ENCODE results near the gene NSF. TPM values are rescaled to one million over a fixed set of nuclear protein-coding genes. Genes with fewer than 3 reads are reported as not detected.
"Not testable (repeated sequence)": the region's sequence is repeated elsewhere in the genome, so short reads cannot be mapped to it uniquely, and the experiment has no call there.

NSF gene
- total RNA-seq, 2 experiments from 2014 or later = 49.8 to 52.8 TPM

DNA sequence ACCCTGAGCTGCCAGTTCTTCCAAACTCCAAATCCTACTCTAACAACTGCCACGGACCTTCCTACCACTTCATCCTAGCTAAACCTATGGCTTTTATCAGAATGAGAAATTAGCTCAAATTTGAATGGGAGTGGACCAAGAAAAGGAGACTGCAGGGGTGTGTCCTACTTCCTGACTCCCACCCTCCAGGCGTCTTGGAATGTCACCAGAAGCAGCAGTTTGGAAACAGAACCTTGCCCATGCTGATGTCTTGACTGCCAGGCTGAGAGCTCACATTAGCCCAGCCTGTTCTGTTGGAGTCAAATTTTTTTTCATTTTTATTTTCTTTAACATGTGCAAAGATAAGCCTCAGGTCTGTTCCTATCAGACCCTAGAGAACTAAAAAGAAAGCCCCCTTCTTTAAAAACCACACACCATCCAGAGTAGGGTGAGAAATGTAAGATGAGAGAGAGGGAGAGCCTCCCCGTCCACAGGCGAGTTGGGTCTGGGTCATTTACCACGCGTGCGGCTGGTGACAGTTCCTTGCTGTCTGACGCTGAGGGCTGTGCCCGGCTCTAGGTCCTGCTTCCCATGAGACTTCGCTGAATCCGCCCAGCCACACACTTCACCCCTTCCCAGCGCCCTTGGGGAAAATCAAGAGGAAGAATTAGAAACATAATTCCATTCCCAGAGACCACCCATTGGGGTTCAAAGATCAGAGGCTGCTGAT lies 173.7 kb downstream of the NSF start:
- ATAC-seq (ENCODE audit: low read depth) (no peak), DNase-seq (no peak)
- Mint-ChIP-seq H3K36me3 (peaks cover 2% of the 10 kb centered on the region), H3K4me1 (no peaks in the 10 kb centered on the region), H3K9me3 (no peaks in the 10 kb centered on the region), H3K27ac (no peak overlapping the region), H3K4me3 (no peak overlapping the region), H3K27me3 (peaks cover 8% of the 10 kb centered on the region)
- POLR2A ChIA-PET = interaction anchor here (0.5 kb wide), 1 partner anchor 74 kb away, joined by 3 read pairs; no protein-coding TSS in a partner anchor

DNA sequence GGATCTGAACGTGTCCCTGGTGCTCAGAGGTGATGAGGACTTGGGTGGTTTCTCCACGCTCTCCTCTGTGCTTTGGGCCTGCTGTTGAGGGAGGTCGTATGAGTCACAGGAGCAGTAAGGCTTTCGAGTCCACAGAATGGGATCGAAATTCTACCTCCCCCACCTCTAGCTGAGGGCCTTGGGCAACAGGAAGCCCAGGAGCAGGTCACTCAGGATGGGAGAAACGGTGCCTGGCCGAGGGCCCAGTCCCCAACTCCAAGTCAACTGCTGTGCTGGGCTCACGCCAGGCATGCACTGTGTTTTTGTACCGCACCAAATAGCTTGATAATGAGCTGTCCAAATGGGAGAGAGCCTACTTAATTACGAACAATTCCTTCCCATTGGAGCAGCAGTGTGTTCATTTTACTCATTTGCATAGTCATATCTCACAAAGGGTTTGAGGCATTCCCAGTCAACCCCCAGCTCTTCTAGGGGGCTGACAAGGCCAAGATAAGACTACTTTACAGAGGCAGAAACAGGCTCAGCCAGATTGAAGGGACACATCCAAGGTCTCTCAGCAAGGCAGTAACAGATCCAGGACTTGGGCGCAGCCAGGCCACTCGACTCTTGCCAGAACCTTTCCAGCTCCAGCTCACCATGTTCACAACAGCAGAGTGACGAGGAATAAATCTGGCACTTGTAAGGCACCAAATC lies 174.4 kb downstream of the NSF start:
- Mint-ChIP-seq H3K27me3 (peaks cover 8% of the 10 kb centered on the region), H3K27ac (no peak overlapping the region), H3K36me3 (no peaks in the 10 kb centered on the region), H3K4me1 (peaks cover 2% of the 10 kb centered on the region), H3K9me3 (no peaks in the 10 kb centered on the region), H3K4me3 (no peak overlapping the region)
- POLR2A ChIA-PET = interaction anchor here (0.5 to 0.6 kb wide), 2 partner anchors 74 to 229 kb away, joined by 3 to 4 read pairs; no protein-coding TSS in a partner anchor
- DNase-seq (no peak), ATAC-seq (ENCODE audit: low read depth) (no peak)

DNA sequence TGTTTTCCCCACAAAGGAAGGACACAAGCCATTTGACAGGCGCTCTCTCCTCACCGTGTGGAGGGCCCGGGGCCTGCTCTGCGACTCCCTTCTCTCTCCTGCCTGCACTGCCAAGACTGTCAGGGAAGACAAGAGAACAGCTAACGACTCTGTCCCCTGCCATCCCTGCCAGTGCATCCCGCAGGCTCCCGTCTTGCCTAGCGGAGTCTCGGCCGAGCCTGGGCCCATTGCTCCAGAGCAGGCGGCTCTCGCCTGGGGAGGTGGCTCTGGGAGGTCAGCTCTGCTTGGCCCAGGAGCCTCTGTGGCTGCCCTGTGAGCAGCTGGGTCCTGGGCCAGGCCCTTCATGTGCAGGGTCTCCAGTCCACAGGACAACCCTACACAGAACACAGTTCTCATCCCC lies 175.0 kb downstream of the NSF start:
- ATAC-seq (ENCODE audit: low read depth) (no peak), DNase-seq (no peak)
- Mint-ChIP-seq H3K27ac (no peak overlapping the region), H3K4me1 (peaks cover 2% of the 10 kb centered on the region), H3K36me3 (no peaks in the 10 kb centered on the region), H3K9me3 (no peaks in the 10 kb centered on the region), H3K27me3 (peaks cover 13% of the 10 kb centered on the region), H3K4me3 (no peak overlapping the region)
- POLR2A ChIA-PET = interaction anchor here (0.6 kb wide), 1 partner anchor 229 kb away, joined by 4 read pairs; no protein-coding TSS in a partner anchor

DNA sequence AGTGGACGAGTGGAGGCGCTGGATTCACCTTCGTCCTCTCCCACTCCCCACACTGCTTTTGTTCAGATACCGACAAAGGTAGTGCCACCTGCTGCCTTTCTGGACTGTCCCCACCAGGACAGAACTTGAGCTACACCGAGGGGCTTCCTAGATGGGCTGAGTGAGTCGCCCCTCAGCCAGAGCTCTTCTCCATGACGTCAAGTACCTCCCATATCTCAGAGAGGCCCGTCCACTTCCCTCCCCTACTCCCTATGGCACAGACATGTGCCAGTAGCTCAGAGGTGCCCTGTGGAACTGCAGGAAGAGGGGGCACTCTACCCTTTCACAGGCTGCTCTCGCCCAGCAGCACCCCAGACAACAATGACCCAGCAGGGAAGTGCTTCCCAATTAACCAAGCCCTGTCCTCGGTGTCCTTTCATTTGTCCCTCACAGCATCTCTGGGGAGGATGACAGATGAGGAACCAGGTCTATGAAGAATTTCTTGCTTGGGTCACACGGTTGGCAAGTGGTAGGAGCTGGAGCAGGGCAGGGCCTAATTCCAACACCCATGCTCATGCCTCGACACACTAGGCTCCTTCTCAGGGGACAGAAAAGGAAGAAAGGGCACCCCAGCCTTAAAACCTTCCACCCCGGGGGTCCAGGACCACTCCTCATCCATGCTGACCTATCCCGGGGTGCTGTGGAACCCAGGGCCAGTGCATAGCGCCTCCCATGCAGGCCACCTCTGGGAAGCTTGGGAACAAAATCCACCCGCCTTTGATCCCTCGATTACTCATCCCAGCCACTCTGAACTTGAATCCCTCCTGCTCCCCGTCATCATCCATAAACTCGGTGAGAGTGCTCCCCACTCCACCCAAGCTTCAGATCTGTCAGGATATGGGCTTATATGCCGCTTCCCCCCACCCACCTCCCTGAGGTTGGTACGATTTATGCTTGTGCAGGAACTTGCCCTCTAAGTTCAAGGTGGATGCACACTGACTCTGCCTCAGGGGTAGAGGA lies 176.3 kb downstream of the NSF start:
- no peak for ATAC-seq (ENCODE audit: low read depth)

DNA sequence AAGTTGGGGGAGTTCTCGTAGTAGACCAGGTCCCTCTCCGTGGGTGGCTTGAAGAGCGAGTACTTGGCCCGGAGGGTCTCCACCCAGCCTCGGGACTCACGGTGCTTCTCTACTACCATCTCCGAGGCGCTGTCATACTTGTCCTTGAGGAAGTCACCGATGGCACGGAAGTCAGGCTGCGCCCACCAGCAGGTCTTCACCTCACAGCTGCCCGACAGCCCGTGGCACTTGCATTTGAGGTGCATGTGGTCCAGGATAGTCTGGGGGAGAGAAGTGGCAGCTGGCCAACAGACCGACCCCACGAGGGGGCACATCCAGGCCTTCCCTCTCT lies 178.0 kb downstream of the NSF start:
- peaks cover 14% of the 10 kb centered on the region for H3K4me1 Mint-ChIP-seq
- no peak for ATAC-seq (ENCODE audit: low read depth)
- no peaks in the 10 kb centered on the region for H3K9me3 Mint-ChIP-seq
- POLR2A ChIA-PET = no interaction called here
- DNase-seq = peak; percentile 23
- no peaks in the 10 kb centered on the region for H3K36me3 Mint-ChIP-seq
- H3K4me3 Mint-ChIP-seq = no peak overlapping the region
- H3K27ac Mint-ChIP-seq = no peak overlapping the region
- H3K27me3 Mint-ChIP-seq = peaks cover 32% of the 10 kb centered on the region

More for the DNA sequence above, 176.3 kb downstream of the NSF start:
- H3K27me3 Mint-ChIP-seq = peaks cover 18% of the 10 kb centered on the region
- no peak overlapping the region for H3K27ac Mint-ChIP-seq
- H3K9me3 Mint-ChIP-seq = no peaks in the 10 kb centered on the region
- no peak overlapping the region for H3K4me3 Mint-ChIP-seq
- peaks cover 6% of the 10 kb centered on the region for H3K4me1 Mint-ChIP-seq
- no peaks in the 10 kb centered on the region for H3K36me3 Mint-ChIP-seq
- no peak for DNase-seq
- POLR2A ChIA-PET = no interaction called here

DNA sequence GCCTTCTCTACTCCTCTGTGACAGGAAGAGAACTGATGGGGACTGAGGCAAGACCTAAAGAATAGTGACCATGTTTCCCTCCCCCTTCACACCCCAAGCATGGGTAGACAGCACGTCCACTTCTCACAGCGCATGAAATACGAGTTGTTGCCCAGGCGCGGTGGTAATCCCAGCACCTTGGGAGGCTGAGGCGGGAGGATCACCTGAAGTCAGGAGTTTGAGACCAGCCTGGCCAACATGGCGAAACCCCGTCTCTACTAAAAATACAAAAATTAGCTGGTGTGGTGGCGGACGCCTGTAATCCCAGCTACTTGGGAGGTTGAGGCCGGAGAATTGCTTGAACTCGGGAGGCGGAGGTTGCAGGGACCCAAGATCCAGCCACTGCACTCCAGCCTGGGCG lies 178.4 kb downstream of the NSF start:
- ATAC-seq (ENCODE audit: low read depth); H3K9me3 Mint-ChIP-seq; H3K36me3 Mint-ChIP-seq; H3K4me3 Mint-ChIP-seq; H3K27ac Mint-ChIP-seq; POLR2A ChIA-PET: not testable (repeated sequence)
- peaks cover 16% of the 10 kb centered on the region for H3K4me1 Mint-ChIP-seq
- DNase-seq = peak; percentile 16
- peaks cover 32% of the 10 kb centered on the region for H3K27me3 Mint-ChIP-seq

DNA sequence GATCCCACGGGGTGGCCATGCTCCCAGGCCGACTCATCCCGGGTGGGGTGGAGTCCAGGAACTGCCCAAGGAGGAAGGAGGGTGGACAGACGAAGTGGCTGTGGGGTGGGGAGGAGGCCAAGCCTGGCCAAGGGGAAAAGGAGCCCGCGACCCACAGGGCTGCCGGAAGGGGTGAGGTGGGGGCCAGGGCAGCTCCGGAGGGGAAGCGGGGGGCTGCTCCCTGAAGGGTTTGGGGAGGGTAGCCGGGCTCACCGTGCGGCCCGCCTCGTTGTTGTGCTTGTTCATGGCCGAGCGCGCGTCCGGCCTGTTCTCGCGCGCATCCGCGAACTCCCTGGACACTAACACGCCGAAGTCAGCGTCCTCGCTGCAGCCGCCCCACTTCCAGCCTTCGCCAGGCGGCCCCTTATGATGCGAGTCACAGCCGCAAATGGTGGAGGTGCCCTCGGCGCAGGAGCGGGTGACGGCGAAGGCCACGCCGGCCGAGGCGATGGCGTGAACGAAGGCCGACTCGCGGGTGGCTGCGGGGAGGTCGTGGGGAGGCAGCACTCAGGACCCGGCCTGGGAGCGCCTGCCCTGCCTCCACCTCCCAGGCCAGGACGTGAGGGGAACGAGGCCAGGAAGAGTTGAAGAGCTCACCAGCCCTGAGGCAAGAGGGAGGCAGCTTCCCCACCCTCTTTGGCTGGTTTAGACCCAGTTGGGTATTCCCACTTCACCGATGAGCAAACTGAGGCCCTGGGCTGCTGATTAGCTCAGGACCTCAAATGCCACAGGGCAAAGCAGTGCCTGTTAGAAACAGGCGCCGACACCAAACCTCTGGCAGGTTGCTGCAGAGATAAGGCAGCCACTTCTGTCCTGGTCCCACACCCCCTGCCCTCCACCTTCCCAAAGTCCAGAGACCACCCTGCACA lies 179.3 kb downstream of the NSF start:
- Mint-ChIP-seq H3K4me1 (peaks cover 16% of the 10 kb centered on the region), H3K27me3 (peaks cover 34% of the 10 kb centered on the region), H3K36me3 (no peaks in the 10 kb centered on the region), H3K27ac (no peak overlapping the region), H3K4me3 (no peak overlapping the region), H3K9me3 (no peaks in the 10 kb centered on the region)
- ATAC-seq (ENCODE audit: low read depth) = no peak
- peak; percentile 37 for DNase-seq
- POLR2A ChIA-PET = interaction anchor here (0.6 kb wide), 1 partner anchor 24 kb away, joined by 5 read pairs; no protein-coding TSS in a partner anchor

DNA sequence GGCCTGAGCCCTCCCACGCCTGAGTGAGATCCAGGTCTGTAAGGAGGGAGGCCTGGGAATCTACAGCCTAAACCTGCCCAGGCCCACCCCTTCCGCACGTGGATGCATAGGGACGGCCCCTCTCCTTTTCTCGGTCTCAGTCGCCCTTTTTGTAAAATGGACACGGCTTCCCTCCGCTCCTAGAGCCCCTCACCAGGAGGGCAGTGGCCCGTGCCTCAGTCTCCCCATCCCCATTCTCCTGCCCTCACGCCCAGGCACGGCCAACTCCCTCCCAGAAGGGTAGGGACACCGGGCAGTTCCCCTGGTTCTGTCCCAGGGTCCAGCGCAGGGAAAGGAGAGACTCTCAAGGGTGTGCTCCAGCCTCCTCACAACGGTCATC lies 180.0 kb downstream of the NSF start:
- ATAC-seq (ENCODE audit: low read depth) (no peak), DNase-seq (no peak)
- Mint-ChIP-seq H3K4me1 (peaks cover 16% of the 10 kb centered on the region), H3K27me3 (peaks cover 38% of the 10 kb centered on the region), H3K4me3 (no peak overlapping the region), H3K36me3 (no peaks in the 10 kb centered on the region), H3K9me3 (no peaks in the 10 kb centered on the region), H3K27ac (no peak overlapping the region)
- POLR2A ChIA-PET = no interaction called here

DNA sequence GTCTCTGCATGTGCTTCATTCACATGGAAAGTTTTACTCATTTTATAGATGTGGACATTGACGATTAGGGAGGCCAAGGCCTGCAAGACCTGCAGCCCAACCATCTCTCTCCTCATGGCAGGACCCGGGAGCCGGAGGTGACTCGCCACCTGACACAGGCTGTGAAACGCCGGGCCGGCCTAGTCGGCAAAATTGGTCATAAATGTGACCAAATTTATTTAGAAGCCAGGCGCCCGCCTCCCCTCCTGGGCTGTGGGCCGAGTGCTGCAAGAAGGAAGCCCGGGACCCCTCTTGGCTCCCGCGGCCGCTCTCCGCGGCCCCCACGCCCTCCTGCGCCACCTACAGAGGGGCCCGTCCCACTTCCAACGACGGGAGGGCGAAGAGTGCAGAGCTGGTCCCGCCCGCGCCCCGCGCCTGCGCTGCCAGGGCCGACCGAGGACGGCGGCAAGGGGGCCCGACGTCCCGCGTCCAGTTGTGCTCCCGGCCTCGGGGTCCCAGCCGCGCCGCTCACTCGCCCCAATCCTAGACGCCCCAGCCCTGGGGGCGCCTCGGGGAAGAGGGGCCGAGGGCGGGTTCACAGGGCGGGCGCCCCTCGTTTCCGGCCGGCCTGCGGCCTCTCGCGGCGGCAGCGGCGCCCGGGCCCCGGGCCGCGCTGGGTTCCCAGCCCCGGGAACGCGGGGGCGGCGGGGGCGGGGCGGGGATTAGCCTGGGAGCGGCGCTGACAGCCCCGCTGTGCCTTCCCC lies 180.5 kb downstream of the NSF start:
- DNase-seq = peak; percentile 54
- peaks cover 16% of the 10 kb centered on the region for H3K4me1 Mint-ChIP-seq
- H3K36me3 Mint-ChIP-seq = no peaks in the 10 kb centered on the region
- POLR2A ChIA-PET = no interaction called here
- peak; percentile 46 for ATAC-seq (ENCODE audit: low read depth)
- H3K9me3 Mint-ChIP-seq = no peaks in the 10 kb centered on the region
- no peak overlapping the region for H3K27ac Mint-ChIP-seq
- H3K4me3 Mint-ChIP-seq = peak overlapping the region; percentile 37
- H3K27me3 Mint-ChIP-seq = peaks cover 38% of the 10 kb centered on the region

DNA sequence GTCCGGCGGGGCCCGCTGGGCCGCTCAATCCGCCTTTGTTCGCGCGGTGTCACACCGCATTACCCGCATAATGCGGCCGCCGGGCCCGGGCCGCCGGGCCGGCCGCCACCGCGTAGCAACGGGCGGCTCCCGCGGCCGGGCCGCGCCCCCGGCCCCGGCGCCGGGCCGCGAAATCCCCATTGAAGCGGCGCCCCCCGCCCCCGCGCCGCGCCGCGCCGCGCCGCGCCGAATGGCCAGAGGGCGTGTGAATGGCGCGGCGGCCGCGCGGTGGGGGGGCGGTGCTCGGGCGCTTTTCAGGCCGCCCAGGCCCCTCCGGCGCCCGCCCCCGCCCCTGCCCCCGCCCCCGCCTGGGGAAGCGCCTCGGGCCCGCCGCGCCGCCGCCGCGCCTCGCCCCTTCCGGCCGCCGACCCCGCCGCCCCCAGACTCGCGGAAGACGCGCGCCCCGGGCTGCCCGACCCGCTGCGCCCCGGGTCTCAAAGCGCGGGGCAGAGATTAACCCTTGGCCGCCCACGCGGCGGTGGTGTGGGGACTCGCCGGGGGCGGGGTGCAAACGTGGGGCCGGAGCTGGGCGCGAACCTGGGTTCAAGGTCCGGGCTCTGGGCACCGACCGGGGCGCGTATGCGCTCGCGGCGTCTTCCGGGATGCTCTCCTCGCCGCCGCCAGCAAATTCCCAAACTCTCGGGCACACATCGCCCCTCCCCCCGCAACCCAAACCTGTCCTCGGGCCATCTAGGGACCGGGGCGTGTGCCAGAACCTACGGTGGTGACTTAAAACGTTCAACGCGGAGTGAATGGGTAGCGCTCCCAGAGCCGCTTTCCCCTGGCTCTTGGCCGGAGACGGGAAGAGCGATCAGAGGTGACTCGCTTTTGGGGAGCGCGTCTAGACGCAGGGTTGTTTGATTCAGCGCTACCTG lies 181.3 kb downstream of the NSF start:
- Mint-ChIP-seq H3K9me3 (no peaks in the 10 kb centered on the region), H3K4me3 (peak overlapping the region; percentile 74), H3K36me3 (no peaks in the 10 kb centered on the region), H3K27ac (no peak overlapping the region), H3K4me1 (peaks cover 16% of the 10 kb centered on the region), H3K27me3 (peaks cover 39% of the 10 kb centered on the region)
- POLR2A ChIA-PET = no interaction called here
- ATAC-seq (ENCODE audit: low read depth) = peak; percentile 11
- peak; percentile 51 for DNase-seq

DNA sequence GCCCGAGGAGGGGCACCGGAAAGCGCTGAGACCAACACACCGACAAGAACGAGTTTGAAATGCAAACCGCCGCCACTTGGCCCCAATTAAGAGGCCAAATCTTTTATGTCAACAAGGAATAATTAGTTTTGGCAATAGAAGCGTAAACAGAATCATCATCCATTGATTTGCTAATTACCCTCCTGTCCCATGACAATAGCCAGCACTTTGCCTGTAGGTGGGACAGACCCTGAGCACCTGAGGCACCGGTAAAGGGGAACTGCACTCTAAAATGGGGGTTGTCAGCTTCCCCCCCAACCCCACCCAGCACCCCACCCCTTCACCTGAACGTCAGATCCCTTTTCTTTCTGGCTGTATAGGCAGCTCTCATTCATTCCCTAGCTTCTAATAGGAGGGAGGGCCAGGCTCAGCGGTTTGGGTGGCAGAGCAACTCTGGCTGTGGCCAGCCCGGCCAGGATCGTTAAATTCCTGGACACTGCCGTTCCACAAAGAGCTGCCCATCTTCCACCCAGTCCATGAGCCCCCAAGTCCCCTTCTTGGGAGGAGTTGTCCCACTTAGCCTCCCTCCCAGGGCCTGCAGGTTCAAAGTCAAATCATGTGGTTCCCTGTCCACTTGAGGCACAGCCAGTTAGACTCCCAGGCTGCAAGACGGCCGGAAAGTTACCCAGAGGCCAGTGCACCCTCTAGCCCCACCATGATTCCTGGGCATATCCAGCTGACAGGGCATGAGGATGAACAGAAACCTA lies 182.2 kb downstream of the NSF start:
- peak; percentile 33 for DNase-seq
- Mint-ChIP-seq H3K4me3 (peak overlapping the region; percentile 74), H3K27ac (no peak overlapping the region), H3K27me3 (peaks cover 39% of the 10 kb centered on the region), H3K36me3 (no peaks in the 10 kb centered on the region), H3K9me3 (no peaks in the 10 kb centered on the region), H3K4me1 (peaks cover 16% of the 10 kb centered on the region)
- POLR2A ChIA-PET = no interaction called here
- ATAC-seq (ENCODE audit: low read depth) = no peak
